Testis (tissue), 2 donors: Measurements from ENCODE around the gene CKAP2.
"Not testable (repeated sequence)": the region's sequence is repeated elsewhere in the genome, so short reads cannot be mapped to it uniquely, and the experiment has no call there.

Experiments used
- POLR2A ChIP-seq: fragments of 450-650 bp; IDR thresholded peaks from one replicate; pipeline ENCODE4 v1.6.1; 2017; ENCODE audit warnings: antibody characterized with exemption, mild to moderate bottlenecking, moderate library complexity
- TF ChIP-seq, protein P1 (sequence below), 3 experiments: fragments of 450-650 bp in 2 of 3; fragments of 200-600 bp in 1 of 3; sonication (generic) in 1 of 3; IDR thresholded peaks; one replicate each; pipeline ENCODE4 v1.5.1; 2016 to 2019; ENCODE audit warnings: antibody characterized with exemption in 3 of 3, mild to moderate bottlenecking in 2 of 3, moderate library complexity in 1 of 3

- TF ChIP-seq POLR2A, result not testable (repeated sequence)
- TF ChIP-seq, protein P1, sequence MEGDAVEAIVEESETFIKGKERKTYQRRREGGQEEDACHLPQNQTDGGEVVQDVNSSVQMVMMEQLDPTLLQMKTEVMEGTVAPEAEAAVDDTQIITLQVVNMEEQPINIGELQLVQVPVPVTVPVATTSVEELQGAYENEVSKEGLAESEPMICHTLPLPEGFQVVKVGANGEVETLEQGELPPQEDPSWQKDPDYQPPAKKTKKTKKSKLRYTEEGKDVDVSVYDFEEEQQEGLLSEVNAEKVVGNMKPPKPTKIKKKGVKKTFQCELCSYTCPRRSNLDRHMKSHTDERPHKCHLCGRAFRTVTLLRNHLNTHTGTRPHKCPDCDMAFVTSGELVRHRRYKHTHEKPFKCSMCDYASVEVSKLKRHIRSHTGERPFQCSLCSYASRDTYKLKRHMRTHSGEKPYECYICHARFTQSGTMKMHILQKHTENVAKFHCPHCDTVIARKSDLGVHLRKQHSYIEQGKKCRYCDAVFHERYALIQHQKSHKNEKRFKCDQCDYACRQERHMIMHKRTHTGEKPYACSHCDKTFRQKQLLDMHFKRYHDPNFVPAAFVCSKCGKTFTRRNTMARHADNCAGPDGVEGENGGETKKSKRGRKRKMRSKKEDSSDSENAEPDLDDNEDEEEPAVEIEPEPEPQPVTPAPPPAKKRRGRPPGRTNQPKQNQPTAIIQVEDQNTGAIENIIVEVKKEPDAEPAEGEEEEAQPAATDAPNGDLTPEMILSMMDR (IDR thresholded peaks at IDR 0.05), result not testable (repeated sequence)
These were observed 33.5 kb downstream of the CKAP2 start for GRCh38 chr13:52488763-52489162.
